MCF 10A (cell line): ENCODE measurements around the gene OR51B6. TPM values are rescaled to one million over a fixed set of nuclear protein-coding genes. Genes with fewer than 3 reads are reported as not detected.

ENCODE experiments used
- BruUV-seq: library from RNA; stranded (reverse); fragments of 400-500 nt; replicated peaks from 2 replicates; lab custom pipeline; 2021; lab: Mats Ljungman, UMichigan
- CTCF ChIA-PET: fragments of 300-600 bp; sonication (Branson Sonifier 250); formaldehyde crosslinking; extraction: SDS; loops from one replicate; lab custom pipeline; 2021; ENCODE audit warnings: antibody characterized with exemption, inconsistent platforms; lab: Yijun Ruan, JAX
- POLR2A ChIA-PET: fragments of 300-600, 350-650 bp; sonication (Branson Sonifier 250); formaldehyde crosslinking; extraction: SDS; loops from one replicate; lab custom pipeline; 2020; ENCODE audit warnings: antibody characterized with exemption, inconsistent platforms; lab: Yijun Ruan, JAX
- DNase-seq: peaks from one replicate; pipeline ENCODE4 v3.0.0-alpha.2; 2018; ENCODE audit not compliant: unreplicated experiment
- H3K27ac Mint-ChIP-seq: one replicate; pipeline ENCODE4 v1.8.0; 2022; ENCODE audit warnings: mild to moderate bottlenecking, low read depth, mixed read lengths; ENCODE audit not compliant: unreplicated experiment
- H3K27me3 Mint-ChIP-seq: one replicate; pipeline ENCODE4 v1.8.0; 2022; ENCODE audit warnings: mixed read lengths; ENCODE audit not compliant: insufficient read depth, unreplicated experiment
- H3K36me3 Mint-ChIP-seq: one replicate; pipeline ENCODE4 v1.8.0; 2022; ENCODE audit warnings: mild to moderate bottlenecking, moderate library complexity, mixed read lengths; ENCODE audit not compliant: insufficient read depth, unreplicated experiment
- H3K4me1 Mint-ChIP-seq: one replicate; pipeline ENCODE4 v1.8.0; 2022; ENCODE audit warnings: mixed read lengths; ENCODE audit not compliant: insufficient read depth, unreplicated experiment
- H3K4me3 Mint-ChIP-seq: one replicate; pipeline ENCODE4 v1.8.0; 2022; ENCODE audit warnings: mild to moderate bottlenecking, moderate library complexity, mixed read lengths; ENCODE audit not compliant: unreplicated experiment
- H3K9me3 Mint-ChIP-seq: one replicate; pipeline ENCODE4 v1.8.0; 2022; ENCODE audit warnings: mixed read lengths; ENCODE audit not compliant: unreplicated experiment
- intact Hi-C: fragments of 100-400 bp; cut with micrococcal nuclease; formaldehyde crosslinking; loops from 2 replicates; pipeline ENCODE4 v1.14.1; 2022
- total RNA-seq: library from RNA; stranded (reverse); gene quantifications from 2 replicates; pipeline ENCODE4 v1.2.3, GENCODE V29; 2022
- TF ChIP-seq, protein P1 (sequence below): fragments of 200-600 bp; IDR thresholded peaks from one replicate; pipeline ENCODE4 v1.8.0; 2022; ENCODE audit warnings: antibody characterized with exemption, mild to moderate bottlenecking; ENCODE audit not compliant: unreplicated experiment

Gene OR51B6
- total RNA-seq, 1 experiment from 2014 or later, result not detected

DNA sequence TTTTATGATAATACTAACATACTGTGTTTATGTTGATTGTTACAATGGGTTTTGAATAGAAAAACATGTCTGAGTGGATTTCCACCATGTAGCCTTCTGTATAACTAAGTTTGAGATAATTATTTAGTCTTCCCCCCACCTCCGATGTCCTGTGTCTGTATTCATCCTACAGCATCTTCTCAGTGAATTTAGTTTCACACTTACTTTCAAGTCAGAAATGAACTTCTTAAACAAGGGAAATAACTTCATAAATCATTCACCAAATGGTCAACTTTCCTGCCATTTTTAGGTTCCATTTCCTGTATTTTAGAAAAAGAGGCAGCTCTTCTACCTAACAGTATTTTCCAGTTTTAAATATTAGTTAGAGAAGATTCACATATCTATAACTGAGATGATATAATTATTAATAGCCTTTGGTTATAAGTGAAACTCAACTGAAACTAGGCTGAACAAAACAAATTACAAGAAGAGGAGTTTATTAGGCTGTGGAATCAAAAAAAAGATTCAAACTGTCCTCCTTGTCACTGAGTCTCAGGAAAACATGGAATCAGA, 11.5 kb upstream of the OR51B6 start:
- intact Hi-C loops, result no loop called here
- no peaks in the 10 kb centered on the region for H3K36me3 Mint-ChIP-seq
- POLR2A ChIA-PET, result no interaction called here
- no peak for DNase-seq
- peaks cover 13% of the 10 kb centered on the region for H3K27me3 Mint-ChIP-seq
- TF ChIP-seq, protein P1, sequence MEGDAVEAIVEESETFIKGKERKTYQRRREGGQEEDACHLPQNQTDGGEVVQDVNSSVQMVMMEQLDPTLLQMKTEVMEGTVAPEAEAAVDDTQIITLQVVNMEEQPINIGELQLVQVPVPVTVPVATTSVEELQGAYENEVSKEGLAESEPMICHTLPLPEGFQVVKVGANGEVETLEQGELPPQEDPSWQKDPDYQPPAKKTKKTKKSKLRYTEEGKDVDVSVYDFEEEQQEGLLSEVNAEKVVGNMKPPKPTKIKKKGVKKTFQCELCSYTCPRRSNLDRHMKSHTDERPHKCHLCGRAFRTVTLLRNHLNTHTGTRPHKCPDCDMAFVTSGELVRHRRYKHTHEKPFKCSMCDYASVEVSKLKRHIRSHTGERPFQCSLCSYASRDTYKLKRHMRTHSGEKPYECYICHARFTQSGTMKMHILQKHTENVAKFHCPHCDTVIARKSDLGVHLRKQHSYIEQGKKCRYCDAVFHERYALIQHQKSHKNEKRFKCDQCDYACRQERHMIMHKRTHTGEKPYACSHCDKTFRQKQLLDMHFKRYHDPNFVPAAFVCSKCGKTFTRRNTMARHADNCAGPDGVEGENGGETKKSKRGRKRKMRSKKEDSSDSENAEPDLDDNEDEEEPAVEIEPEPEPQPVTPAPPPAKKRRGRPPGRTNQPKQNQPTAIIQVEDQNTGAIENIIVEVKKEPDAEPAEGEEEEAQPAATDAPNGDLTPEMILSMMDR, result no peak
- no TSS peak for BruUV-seq
- H3K4me3 Mint-ChIP-seq, result no peak overlapping the region
- H3K27ac Mint-ChIP-seq, result no peak overlapping the region
- no peaks in the 10 kb centered on the region for H3K4me1 Mint-ChIP-seq
- CTCF ChIA-PET, result no interaction called here
- H3K9me3 Mint-ChIP-seq, result no peaks in the 10 kb centered on the region

DNA sequence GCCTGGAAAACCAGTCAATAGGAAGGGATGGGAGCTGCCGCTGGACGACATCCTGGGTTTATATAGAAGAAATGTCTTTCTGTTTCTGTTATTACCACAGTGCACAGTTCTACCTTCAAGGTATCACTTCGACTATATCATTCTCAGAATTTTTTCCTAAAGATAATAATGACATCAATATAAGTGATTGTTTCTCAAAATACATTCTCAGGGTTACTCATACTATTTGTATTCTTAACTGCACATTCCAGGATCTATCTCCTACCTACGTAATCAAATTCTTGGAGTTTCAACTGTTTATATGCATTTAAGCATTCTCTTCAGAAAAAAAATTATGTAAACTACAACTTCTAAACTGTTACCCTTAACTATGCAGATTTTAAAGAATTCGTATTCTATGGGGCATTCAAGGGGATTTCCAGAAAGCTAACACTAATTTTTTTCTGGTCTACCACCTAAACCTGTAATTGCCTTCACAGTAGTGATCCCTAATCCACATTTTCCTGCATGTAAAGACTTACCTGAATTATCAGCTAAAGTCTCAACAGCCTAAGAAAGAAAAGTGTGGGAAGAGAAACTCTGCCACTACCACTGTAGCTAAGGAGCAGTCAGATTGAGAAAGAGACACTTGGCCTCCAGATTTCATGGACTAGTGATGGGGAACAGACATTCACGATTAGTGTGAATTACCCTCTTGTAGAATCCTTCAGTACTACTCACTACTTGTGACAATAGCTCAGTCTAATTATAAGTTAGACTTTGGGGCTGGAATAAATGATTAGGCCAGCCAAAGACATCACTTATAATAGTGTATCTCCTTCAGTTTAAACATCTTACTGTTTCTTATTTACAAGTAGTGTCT, 7.6 kb upstream of the OR51B6 start, which contains the start of gene OR51B5:
Gene OR51B5, minus strand, starts transcription at position 51 of the 862 bp plus-strand sequence. Its CDS starts 0 bp downstream, at position 51.
- Mint-ChIP-seq H3K27ac (no peak within 1 kb of the TSS), H3K27me3 (peaks cover 49% of the 10 kb centered on the region), H3K4me1 (no peaks in the 10 kb centered on the region), H3K4me3 (no peak within 1 kb of the TSS), H3K9me3 (no peaks in the 10 kb centered on the region), H3K36me3 (no peaks in the 10 kb centered on the region)
- ChIA-PET CTCF (interaction anchor here (0.5 to 0.7 kb wide), 4 partner anchors 12 to 1157 kb away, joined by 3 read pairs; no protein-coding TSS in a partner anchor), POLR2A (no interaction called here)
- DNase-seq, result no peak
- TF ChIP-seq, protein P1, result no peak
- intact Hi-C loops, result no loop called here
- no TSS peak for BruUV-seq

DNA sequence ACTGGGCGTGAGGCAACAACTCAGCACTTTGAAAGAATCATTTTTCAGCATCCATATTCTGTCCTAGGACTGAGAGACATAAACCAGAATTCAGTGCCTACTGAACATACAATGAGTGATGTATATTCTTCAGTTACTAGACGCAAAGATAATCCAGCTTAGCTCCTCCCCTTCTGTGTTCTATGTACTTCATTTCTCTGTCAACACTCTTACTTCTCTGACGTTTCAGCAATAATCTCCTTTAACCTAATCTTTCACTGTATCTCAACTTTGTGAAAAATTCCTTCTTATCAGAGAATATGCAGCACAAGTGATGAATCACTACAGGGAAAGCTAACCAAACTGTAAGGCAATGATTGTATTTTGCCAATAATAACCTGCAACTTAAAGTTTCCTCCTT, 5.5 kb upstream of the OR51B6 start:
- ChIA-PET CTCF (interaction anchor here (1.1 kb wide), 1 partner anchor 16 kb away, joined by 3 read pairs; no protein-coding TSS in a partner anchor), POLR2A (no interaction called here)
- no peak for DNase-seq
- TF ChIP-seq, protein P1, result no peak
- Mint-ChIP-seq H3K27me3 (peaks cover 41% of the 10 kb centered on the region), H3K36me3 (no peaks in the 10 kb centered on the region), H3K27ac (no peak overlapping the region), H3K9me3 (no peaks in the 10 kb centered on the region), H3K4me3 (no peak overlapping the region), H3K4me1 (no peaks in the 10 kb centered on the region)
- intact Hi-C loops, result no loop called here
- no TSS peak for BruUV-seq

DNA sequence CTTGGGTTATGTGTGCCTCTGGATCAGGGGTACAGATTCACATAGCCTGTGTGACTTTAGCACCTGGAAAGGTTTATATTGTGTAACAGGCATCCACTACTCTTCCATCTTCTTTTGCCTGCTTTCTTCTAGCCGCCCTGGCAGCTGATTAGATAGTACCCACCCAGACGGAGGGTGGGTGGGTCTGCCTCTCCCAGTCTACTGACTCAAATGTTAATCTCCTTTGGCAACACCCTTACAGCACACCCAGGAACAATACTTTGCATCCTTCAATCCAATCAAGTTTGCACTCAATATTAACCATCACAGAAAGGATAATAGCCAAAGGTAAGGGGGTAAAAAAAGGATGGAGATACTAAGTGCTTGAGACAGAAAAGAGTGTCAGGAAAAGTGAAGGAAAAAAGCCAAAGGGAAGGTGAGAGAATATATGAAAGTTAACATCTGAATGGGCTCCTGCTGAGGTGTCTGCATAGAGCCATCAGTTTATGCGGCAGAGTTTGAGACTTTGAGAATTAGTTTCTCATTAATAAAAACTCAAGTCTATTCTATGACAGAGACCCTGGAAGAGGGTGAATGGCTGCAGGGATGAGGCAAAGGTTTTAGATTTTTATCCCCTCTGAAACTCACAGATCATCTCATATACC, 2.6 kb upstream of the OR51B6 start:
- H3K27ac Mint-ChIP-seq, result no peak overlapping the region
- H3K4me3 Mint-ChIP-seq, result no peak overlapping the region
- ChIA-PET CTCF (no interaction called here), POLR2A (no interaction called here)
- no peaks in the 10 kb centered on the region for H3K36me3 Mint-ChIP-seq
- peaks cover 41% of the 10 kb centered on the region for H3K27me3 Mint-ChIP-seq
- intact Hi-C loops, result no loop called here
- H3K9me3 Mint-ChIP-seq, result no peaks in the 10 kb centered on the region
- no TSS peak for BruUV-seq
- H3K4me1 Mint-ChIP-seq, result no peaks in the 10 kb centered on the region
- TF ChIP-seq, protein P1, result no peak
- DNase-seq, result no peak
